WTC11 (cell line): ENCODE measurements around the gene CRYBA4. TPM values are rescaled to one million over a fixed set of nuclear protein-coding genes. Genes with fewer than 3 reads are reported as not detected.

Source experiments
- ATAC-seq: fragments of 200-7000 bp; cut with Tn5 transposase; 2 replicates; pipeline ENCODE4 v1.10.0; 2021; ENCODE audit warnings: mild to moderate bottlenecking, moderate library complexity
- CTCF ChIA-PET: fragments of 300-600 bp; sonication (Branson Sonifier 250); formaldehyde crosslinking; loops from one replicate; lab custom pipeline; 2021; ENCODE audit warnings: antibody characterized with exemption; lab: Charles Lee
- POLR2A ChIA-PET: fragments of 350-600 bp; sonication (Branson Sonifier 250); formaldehyde crosslinking; loops from one replicate; lab custom pipeline; 2021; ENCODE audit warnings: antibody characterized with exemption; lab: Charles Lee
- DNase-seq: peaks from one replicate; pipeline ENCODE4 v3.0.0; 2021; ENCODE audit warnings: low spot score
- H3K27ac Mint-ChIP-seq: 2 replicates; pipeline ENCODE4 v1.8.0; 2021; ENCODE audit warnings: mixed read lengths
- H3K27me3 Mint-ChIP-seq: 2 replicates; pipeline ENCODE4 v1.8.0; 2021; ENCODE audit warnings: low read depth, mild to moderate bottlenecking, moderate library complexity, mixed read lengths
- H3K36me3 Mint-ChIP-seq: 2 replicates; pipeline ENCODE4 v1.8.0; 2021; ENCODE audit warnings: mixed read lengths
- H3K4me1 Mint-ChIP-seq: 2 replicates; pipeline ENCODE4 v1.8.0; 2022; ENCODE audit warnings: mixed read lengths
- H3K4me3 Mint-ChIP-seq: 2 replicates; pipeline ENCODE4 v1.8.0; 2021; ENCODE audit warnings: mild to moderate bottlenecking, moderate library complexity, mixed read lengths
- H3K9me3 Mint-ChIP-seq: 2 replicates; pipeline ENCODE4 v1.8.0; 2021; ENCODE audit warnings: mixed read lengths
- ATF1 ChIP-seq: sonication (generic); formaldehyde crosslinking; IDR thresholded peaks from 2 replicates; pipeline ENCODE4 v1.8.1; 2023; ENCODE audit warnings: mild to moderate bottlenecking, moderate library complexity, missing genetic modification reagents
- ATF2 ChIP-seq: sonication (generic); formaldehyde crosslinking; IDR thresholded peaks from 2 replicates; pipeline ENCODE4 v1.8.1; 2022; ENCODE audit warnings: low read depth, missing genetic modification reagents, borderline replicate concordance
- CBFB ChIP-seq: sonication (generic); formaldehyde crosslinking; IDR thresholded peaks from 2 replicates; pipeline ENCODE4 v1.8.1; 2022; ENCODE audit warnings: mild to moderate bottlenecking, low read depth, missing genetic modification reagents
- CREB1 ChIP-seq: sonication (generic); formaldehyde crosslinking; IDR thresholded peaks from 2 replicates; pipeline ENCODE4 v1.8.0; 2023; ENCODE audit warnings: mild to moderate bottlenecking, missing genetic modification reagents
- CREM ChIP-seq: sonication (generic); formaldehyde crosslinking; IDR thresholded peaks from 2 replicates; pipeline ENCODE4 v1.8.1; 2022; ENCODE audit warnings: mild to moderate bottlenecking, missing genetic modification reagents, moderate library complexity
- E2F1 ChIP-seq: sonication (generic); formaldehyde crosslinking; IDR thresholded peaks from 2 replicates; pipeline ENCODE4 v1.8.0; 2022; ENCODE audit warnings: mild to moderate bottlenecking, missing genetic modification reagents
- ELF4 ChIP-seq: sonication (generic); formaldehyde crosslinking; IDR thresholded peaks from 2 replicates; pipeline ENCODE4 v1.8.1; 2022; ENCODE audit warnings: low read depth, mild to moderate bottlenecking, moderate library complexity, missing genetic modification reagents
- ESRRA ChIP-seq: sonication (generic); formaldehyde crosslinking; IDR thresholded peaks from 2 replicates; pipeline ENCODE4 v1.8.1; 2022; ENCODE audit warnings: mild to moderate bottlenecking, missing genetic modification reagents, borderline replicate concordance
- HMGXB4 ChIP-seq: sonication (generic); formaldehyde crosslinking; IDR thresholded peaks from 2 replicates; pipeline ENCODE4 v1.8.1; 2023; ENCODE audit warnings: mild to moderate bottlenecking, moderate library complexity, missing genetic modification reagents
- JUN ChIP-seq: sonication (generic); formaldehyde crosslinking; IDR thresholded peaks from 2 replicates; pipeline ENCODE4 v1.8.0; 2023; ENCODE audit warnings: mild to moderate bottlenecking, missing genetic modification reagents
- NFATC4 ChIP-seq: fragments of 250-450 bp; sonication (Bioruptor Pico); IDR thresholded peaks from 2 replicates; pipeline ENCODE4 v1.9.0; 2021; ENCODE audit warnings: mild to moderate bottlenecking
- OVOL2 ChIP-seq: fragments of 250-450 bp; sonication (Bioruptor Pico); IDR thresholded peaks from 2 replicates; pipeline ENCODE4 v1.9.0; 2021; ENCODE audit warnings: mild to moderate bottlenecking, borderline replicate concordance
- USF2 ChIP-seq: sonication (generic); formaldehyde crosslinking; IDR thresholded peaks from 2 replicates; pipeline ENCODE4 v1.8.1; 2023; ENCODE audit warnings: mild to moderate bottlenecking, missing genetic modification reagents, moderate library complexity
- ZNF121 ChIP-seq: sonication (generic); formaldehyde crosslinking; IDR thresholded peaks from 2 replicates; pipeline ENCODE4 v1.8.0; 2023; ENCODE audit warnings: missing genetic modification reagents
- ZNF263 ChIP-seq: sonication (generic); formaldehyde crosslinking; IDR thresholded peaks from 2 replicates; pipeline ENCODE4 v1.8.1; 2022; ENCODE audit warnings: low read depth, mild to moderate bottlenecking, moderate library complexity, missing genetic modification reagents
- ZNF281 ChIP-seq: sonication (generic); formaldehyde crosslinking; IDR thresholded peaks from 2 replicates; pipeline ENCODE4 v1.8.0; 2023; ENCODE audit warnings: mild to moderate bottlenecking, missing genetic modification reagents
- ZNF423 ChIP-seq: fragments of 250-450 bp; sonication (Bioruptor Pico); IDR thresholded peaks from 2 replicates; pipeline ENCODE4 v2.1.2; 2022; ENCODE audit warnings: mild to moderate bottlenecking, moderate library complexity
- ZNF671 ChIP-seq: fragments of 250-450 bp; sonication (Bioruptor Pico); IDR thresholded peaks from 2 replicates; pipeline ENCODE4 v1.8.0; 2021; ENCODE audit warnings: mild to moderate bottlenecking
- total RNA-seq: library from RNA; stranded (reverse); gene quantifications from 3 replicates; pipeline ENCODE4 v1.2.3, GENCODE V29; 2021

CRYBA4 gene
- total RNA-seq, 1 experiment from 2014 or later, result 0.81 TPM

- Mint-ChIP-seq H3K27ac (peak overlapping the region; percentile 96), H3K4me3 (peak overlapping the region; percentile 62), H3K4me1 (peaks cover 94% of the 10 kb centered on the region), H3K9me3 (no peaks in the 10 kb centered on the region), H3K36me3 (no peaks in the 10 kb centered on the region), H3K27me3 (no peaks in the 10 kb centered on the region; the same call in 1 of the 2 replicates)
- ATAC-seq (no peak), DNase-seq (no peak)
- TF ChIP-seq ATF1 (CRISPR knock-in tag) (no peak), CREB1 (no peak), USF2 (CRISPR knock-in tag) (peak; percentile 76), ZNF121 (CRISPR knock-in tag) (peak; percentile 97), ZNF423 (CRISPR knock-in tag) (no peak), ATF2 (CRISPR knock-in tag) (no peak), NFATC4 (CRISPR knock-in tag) (no peak), CREM (0 out of 2 replicates have a peak, but pooled peaks have one; percentile 8), JUN (CRISPR knock-in tag) (no peak)
- POLR2A ChIA-PET, result interaction anchor here (0.6 to 0.7 kb wide), 4 partner anchors 16 to 74 kb away, joined by 3 to 9 read pairs (median 6); no protein-coding TSS in a partner anchor
- CTCF ChIA-PET, result interaction anchor here (0.6 to 1.6 kb wide), 12 partner anchors 11 to 516 kb away, joined by 3 to 4 read pairs (median 4); no protein-coding TSS in a partner anchor
These were observed 21.8 kb downstream of the CRYBA4 start for GRCh38 chr22:26643418-26644100.

- peak overlapping the region; percentile 4; the same call in 1 of the 2 replicates for H3K4me3 Mint-ChIP-seq
- H3K27me3 Mint-ChIP-seq, result peaks cover 3% of the 10 kb centered on the region
- no peak for TF ChIP-seq ATF1 (CRISPR knock-in tag)
- no peak for TF ChIP-seq CBFB
- no peak for TF ChIP-seq OVOL2 (CRISPR knock-in tag)
- no peak for TF ChIP-seq HMGXB4 (CRISPR knock-in tag)
- no peak for TF ChIP-seq ATF2 (CRISPR knock-in tag)
- TF ChIP-seq ZNF263 (CRISPR knock-in tag), result no peak
- TF ChIP-seq ZNF671 (CRISPR knock-in tag), result no peak
- no peak for TF ChIP-seq ESRRA (CRISPR knock-in tag)
- TF ChIP-seq E2F1 (CRISPR knock-in tag), result no peak
- TF ChIP-seq ZNF281, result no peak
- TF ChIP-seq ELF4 (CRISPR knock-in tag), result no peak
- peaks cover 84% of the 10 kb centered on the region for H3K4me1 Mint-ChIP-seq
- ATAC-seq (no peak), DNase-seq (no peak)
- no peak overlapping the region for H3K27ac Mint-ChIP-seq
- no peaks in the 10 kb centered on the region for H3K9me3 Mint-ChIP-seq
- ChIA-PET CTCF (no interaction called here), POLR2A (no interaction called here)
- H3K36me3 Mint-ChIP-seq, result no peaks in the 10 kb centered on the region
These were observed 24.4 kb downstream of the CRYBA4 start for GRCh38 chr22:26646158-26646557.
